ENCODE measurements around the gene CPZ.
"Not testable (repeated sequence)": the region's sequence is repeated elsewhere in the genome, so short reads cannot be mapped to it uniquely, and the experiment has no call there.

Gene CPZ

DNA sequence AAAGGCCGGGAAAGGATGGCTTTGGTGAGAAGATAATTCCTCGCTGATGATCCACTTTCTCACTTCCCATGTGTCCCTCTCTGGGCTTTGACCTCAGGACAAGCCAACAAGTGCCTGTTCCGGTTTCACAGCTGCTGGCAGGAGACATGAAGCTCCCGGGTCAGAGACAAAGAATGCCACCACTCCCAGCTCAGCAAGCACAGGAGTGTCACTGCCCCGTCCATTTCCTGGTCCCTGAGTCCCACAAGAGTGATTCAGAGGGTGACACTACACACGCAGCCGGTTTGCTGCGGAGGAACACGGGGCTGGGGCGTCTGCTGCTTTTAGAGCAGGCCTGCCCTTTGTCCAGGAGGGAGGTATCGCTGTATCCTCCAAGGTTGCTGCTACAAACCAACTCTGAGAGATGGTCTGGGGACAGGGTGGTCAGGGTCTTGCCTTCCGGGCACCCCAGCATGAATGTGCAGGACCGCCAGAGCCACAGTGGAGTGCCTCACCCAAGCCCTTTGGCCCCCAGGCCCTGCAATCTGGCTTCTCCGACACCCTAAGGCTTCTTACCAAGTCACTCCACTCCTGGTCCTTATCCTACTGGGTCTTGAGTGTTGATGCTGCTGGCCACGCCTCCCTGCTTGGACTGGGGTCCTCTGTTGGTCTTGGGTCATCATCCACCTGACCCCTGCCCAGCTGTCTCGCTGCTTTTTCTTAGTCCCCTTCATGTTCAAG, 49.5 kb downstream of the CPZ start:
- DNase-seq: no peak

DNA sequence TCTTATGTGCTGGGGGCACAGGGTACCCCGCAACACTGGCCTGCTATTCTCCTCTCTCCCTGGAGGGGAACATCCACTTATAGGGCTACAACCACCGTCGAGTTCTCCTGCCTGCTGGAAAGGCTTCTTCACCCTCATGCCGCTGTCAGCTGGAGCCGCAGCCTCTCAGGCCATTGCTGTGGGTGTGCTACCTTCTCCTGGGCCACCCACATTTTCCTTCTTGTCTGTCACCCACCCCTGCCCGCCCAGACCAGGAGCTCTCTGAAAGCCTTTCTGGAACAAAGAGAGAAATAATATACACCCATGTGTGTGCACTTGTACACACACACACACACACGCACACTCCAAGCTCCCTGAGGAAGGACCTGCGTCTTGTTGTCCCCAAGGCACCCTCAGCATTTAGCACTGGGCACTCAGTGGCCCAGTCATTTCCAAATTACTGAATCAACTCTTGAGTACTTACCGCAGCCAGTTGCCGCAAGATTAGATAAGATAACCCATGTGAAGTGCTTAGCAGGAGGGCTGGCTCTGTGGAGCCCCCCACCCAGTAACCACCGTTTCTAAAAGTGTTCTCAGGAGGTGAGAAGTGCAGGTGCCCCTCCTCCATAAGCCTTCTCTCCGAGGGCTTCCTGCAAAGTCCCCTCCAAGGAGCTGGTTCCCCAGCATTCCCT, 50.2 kb downstream of the CPZ start:
- DNase-seq: no peak

DNA sequence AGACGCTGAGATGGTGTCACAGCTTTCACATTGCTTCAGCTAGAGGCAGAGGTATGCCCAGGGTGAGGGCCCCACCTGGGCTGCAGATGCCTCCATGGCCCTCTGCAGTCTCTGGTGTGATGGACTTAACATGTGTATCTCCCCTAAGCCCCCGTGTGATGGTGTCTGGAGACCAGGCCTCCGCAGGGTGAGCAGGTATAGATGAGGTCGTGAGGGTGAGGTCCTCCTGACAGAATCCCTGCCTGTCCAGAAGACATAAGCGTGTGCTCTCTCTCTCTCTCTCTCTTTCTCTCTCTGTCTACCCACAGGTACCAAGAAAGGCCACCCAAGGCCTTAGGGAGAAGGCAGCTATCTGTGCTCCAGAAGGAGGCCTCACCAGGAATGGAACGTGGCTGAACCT, 50.9 kb downstream of the CPZ start:
- DNase-seq: no peak

DNA sequence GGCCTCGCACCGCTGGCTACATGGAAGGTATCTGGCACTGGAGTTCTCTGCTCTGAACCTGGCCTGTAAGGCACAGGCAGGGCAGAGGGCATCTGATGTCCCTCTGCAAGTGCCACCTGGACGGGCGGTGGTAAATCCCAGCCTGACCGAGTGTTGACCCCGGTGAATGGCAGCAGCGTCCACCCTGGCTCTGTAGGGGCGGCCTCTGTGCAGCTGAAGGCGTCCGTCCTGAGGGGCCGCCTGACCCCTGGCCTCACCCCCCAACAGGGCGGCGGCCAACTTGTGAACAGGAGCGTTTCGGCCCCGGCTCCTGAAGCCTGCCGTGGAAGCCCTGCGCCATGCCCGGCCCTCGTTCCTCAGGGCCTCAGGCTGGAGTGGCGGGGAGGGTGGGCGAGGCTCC, 51.4 kb downstream of the CPZ start:
- DNase-seq: no peak

DNA sequence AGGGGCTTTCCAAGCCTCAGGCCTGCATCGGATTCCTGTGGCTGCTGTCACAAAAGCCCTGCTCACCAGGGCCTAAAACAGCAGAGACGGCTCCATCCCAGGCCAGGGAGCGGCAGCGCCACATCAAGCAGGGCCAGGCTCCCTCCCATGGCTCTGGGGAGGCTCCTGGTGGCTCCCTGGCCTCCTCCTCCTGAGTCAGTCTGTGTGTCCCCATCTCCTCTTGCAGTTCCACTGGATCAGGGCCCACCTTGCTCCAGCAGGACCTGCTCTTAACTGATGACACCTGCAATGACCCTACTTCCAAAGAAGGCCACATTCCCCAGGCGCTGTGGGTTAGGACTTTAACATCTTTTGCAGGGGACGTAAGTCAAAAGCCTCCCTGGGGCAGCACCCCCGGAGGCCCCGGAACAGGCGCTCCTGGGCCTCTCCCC, 51.9 kb downstream of the CPZ start:
- DNase-seq: no peak

DNA sequence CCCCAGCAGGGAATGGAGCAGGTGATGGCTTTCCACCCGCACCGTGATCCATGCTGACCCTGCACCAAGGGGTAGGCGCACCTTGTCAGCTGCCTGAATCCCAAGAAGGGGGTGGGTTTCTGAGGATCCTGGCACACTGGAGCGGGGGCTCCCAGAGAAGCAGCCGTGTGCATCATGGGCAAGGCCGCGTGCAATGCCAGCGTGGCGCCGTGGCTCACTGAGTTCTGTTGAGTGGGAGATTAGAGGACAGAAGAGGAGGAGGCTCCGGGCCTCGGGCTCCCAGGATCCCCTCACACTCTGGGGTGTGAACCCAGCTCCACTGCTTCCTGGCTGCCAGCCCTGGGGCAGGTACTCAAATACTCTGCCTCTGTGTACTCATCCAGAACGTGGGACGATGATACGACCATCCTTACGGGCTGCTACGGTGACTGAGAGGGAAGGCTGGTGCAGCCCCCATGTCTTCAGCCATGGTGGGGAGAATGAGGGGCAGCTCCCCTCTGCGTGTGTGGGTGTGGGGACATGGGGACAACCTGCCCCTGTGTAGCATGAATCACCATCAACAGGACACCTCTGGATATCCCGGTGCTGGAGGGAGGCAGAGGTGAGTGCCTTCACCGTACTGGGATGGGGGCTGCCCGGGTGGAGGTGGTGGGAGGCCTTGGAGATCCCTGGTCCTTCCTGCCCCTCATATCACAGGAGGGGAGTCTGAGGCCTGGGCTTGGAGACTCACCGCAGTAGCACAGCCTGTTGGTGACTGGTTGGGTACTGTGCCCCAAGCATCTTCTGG, 52.6 kb downstream of the CPZ start:
- no peak for DNase-seq

DNA sequence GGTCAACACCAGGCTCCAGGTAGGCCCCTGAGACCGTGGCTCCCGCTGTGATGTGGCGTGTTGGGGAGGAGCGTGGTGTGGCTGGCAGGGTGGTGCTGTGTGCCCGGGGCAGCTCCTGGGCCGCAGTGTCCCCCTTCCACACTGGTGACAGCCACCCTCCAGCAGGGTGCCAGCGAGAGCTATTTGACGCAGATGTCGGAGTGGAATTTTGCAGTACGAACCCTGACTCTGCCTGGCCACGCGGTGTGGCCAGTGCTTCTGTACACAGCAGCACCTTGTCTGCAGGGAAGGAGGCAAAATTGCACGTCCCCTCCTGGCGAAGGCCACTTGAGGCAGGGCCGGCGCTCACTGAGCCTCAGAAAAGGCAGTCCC, 53.2 kb downstream of the CPZ start:
- no peak for DNase-seq

DNA sequence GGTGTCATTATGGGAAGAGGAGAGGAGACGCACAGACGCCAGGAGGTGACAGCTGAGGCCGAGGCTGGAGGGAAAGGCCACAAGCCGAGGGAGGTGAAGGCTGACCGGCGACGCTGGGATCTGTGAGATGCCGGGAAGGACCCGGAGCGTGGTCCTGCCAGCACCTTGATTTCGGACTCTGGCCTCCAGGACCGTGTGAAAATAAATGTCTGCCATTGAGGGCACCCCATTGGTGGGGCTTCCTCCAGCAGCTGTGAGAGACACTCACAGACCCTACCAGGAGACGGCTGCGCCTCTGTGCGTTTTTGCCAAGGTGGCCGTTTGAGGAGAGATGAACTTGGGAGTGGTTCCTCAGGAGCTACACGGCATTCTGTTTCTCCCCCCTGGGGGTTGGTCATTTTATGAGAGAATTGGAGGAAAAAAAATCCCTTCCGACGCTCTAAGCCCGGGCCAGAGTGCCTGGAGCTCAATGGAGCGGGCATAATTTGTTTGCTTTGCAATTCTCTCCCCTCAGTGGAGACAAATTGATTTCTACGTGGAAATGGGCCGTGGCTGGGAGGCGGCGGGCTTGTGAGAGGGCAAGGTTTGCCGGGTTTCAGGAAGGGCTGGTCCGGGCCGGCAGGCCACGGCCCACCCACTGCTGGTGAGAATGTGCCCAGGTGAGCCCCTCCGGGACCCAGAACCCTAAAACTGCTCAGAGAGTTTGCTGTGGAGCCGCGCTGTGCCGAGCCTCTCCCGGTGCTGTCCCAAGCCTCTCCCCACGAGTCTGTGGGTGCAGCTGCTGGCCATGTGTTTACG, 53.9 kb downstream of the CPZ start:
- DNase-seq: no peak

DNA sequence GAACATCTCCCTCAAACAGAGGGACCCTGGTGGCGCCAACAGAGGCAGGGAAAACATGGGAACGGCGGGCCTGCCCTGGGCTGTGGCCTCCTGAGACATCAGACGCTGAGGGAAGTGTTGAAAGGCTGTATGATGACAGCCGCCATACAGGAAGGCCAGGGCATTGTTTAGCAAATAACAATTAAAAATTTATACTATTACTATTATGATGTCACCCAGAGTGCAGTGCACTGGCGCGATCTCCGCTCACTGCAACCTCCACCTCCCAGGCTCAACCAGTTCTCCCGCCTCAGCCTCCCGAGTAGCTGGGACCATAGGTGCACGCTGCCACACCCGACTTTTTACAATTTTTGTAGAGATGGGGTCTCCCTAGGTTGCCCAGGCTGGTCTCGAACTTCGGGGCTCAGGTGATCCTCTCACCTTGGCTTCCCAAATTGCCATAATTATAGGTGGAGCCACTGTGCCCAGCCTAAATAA, 54.6 kb downstream of the CPZ start:
- DNase-seq: no peak

DNA sequence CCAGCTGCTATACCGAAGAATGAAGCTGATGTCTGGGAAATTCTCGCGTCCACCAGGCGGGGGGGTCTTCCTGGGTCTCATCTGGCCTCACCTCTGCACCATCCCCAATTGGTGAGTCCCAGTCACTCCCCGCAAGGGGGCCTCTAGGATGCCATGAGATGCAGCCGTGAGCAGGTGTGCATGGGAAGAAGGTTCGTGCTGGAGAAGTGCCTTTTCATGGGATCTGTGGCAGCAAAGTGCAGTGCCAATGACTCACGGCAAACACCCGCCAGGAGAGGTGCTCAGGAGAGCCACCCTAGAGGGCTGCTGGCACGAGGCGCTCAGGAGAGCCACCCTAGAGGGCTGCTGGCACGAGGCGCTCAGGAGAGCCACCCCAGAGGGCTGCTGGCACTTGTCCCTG, 55.1 kb downstream of the CPZ start:
- DNase-seq: no peak

DNA sequence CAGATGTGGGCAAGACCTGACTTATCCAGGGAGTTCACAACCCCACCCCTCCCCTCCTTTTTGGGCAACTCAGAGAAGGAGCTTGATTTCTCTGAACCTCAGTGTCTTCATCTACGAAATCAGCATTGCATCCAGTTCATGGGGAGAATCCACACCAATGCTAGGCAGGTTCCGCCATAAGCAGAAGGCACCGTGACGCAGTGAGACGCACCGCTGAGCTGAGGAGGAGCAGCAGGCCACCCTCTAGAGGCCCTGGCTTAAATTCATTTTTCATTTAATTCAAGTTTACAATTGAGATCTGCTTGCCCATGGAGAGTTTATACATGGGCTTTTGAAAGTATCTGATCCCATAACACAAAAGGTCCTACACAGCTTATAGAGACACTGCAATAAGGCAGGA, 55.7 kb downstream of the CPZ start:
- DNase-seq: no peak

DNA sequence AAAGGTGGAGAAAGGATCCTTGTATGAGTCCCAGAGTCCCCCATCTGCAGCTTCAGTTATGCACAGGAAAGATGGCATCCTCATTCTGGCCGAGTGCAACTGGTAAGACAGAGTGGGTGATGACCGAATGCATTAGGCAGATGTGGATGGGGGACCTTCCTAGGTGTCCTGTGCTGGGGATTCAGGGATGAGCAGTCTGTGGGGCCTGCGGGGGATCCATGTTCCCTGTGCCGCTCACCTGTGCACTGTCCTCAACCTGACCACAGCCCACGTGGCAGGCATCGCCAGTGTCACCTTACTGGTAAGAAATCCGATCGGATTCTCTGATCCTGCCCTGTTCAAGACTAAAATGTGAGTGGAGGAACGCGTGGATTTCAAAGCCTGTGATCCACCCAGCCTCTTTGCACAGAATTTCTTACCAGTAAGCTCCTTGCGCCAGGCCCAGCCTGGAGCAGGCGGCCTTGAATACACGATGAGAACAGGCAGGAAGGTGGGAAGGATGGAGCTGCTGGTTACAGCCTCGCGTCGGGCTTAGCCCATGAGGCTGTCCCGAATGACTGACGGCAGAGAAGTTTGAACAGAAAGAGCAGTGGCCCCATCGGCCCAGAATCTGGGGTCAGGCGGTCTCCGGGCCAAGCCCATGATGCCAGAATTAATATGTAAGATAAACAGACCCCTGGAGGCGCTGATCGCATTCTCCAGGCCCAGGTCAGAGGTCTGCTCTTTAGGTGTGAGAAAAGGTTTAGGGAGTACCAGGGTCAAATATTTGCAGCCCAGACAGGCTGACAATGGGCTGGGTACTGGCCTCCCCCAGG, 56.5 kb downstream of the CPZ start:
- DNase-seq: no peak

DNA sequence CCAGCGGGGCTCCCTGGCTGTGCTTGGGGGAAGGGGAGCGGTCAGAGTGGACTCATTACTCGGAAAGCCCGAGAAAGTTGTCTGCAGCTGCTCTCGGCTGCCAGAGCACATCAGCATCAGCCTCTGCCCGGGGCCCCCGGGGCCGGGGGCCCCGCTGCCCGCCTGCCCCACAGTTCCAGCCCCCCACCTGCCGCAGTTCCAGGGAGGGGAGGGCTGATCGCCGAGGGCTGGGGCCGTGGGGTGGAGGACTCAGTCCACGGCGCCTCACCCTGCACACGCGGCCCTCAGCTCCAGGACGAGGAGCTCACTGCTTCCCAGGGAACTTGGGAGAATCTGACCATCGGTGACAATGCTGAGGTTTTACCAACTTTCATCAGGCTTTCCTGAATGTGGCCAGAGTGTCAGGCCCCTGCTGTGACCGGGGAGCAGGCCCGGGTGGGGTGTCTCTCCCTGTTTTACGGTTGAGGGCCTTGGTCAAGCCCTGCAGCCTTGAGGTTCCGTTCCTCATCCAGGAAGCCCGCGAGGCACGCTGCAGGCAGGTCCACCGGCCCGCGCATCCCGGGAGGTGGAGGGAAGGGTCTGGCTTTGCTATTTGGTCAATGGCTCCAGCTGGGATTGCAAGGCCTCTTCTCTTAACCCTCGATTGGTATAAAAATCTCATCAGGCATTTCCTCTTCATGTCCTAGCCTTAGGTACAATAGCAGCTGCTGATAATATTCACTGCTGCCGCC, 57.2 kb downstream of the CPZ start:
- no peak for DNase-seq

DNA sequence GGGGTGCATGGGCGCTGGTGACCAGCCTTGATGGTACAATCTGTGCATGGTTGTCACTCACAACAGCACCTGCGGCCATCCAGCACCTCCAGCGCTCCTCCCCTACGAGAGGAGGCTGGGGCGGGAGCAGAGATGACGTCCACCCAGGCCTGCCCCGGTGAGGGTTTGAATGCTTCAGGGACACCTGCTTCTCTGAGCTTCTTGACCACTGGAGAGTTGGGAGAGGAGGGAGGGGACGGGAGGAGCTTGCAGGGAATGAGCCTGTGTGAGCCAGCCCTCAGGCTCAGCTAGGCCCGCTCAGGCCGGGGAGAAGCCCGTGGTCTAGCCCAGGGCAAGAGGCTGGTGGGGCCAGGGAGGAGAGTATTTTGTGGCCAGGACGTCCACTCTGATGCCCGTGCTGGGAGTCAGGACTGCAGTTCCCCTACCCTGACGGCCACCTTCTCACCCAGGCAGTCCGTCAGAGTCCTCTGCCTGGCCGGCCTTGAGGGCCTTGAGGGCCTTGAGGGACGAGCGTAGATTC, 59.2 kb downstream of the CPZ start:
- no peak for DNase-seq

DNA sequence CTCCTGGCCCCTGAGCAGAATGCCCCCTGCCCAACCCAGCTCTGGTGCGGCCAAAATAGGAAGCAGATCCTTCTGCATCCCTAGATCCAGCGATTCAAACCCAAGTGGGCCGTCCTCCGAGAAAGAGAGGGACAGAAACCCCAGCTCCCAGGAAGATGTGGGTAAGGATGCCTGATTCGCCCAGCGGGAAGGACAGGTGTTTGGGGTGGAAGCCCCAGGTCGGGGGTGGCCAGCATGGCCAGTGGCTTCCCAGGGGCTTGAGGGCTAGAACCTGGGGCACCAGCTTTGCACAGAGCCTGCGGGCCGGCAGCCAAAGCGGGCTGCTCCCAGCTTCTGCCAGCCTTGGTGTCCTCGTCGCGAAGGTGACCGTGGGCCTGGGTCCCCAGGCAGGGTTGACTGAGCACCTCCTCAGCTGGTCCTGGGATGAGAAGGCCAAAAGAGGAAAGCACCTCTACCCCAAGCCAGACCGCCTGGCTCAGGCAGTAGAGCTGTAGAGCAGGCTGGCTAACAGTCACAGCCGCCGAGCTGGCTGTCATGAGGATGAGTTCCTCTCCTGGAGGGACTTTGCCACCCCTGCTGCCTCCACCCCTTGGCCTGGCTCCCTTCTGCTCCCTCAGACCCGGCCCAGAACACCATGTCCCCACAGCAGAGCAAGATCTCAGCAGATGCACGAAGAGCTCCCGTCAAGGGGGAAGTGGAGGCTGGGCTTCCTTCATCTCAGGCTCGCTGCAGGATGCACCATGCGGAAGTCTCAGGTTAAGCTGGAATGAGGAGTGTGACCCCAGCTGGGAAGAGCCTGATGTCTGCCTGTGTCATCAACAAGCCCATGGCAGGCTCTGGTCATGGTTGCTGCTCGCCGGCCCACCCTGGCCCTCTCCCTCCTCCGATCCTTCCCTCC, 59.9 kb downstream of the CPZ start:
- DNase-seq: no peak

DNA sequence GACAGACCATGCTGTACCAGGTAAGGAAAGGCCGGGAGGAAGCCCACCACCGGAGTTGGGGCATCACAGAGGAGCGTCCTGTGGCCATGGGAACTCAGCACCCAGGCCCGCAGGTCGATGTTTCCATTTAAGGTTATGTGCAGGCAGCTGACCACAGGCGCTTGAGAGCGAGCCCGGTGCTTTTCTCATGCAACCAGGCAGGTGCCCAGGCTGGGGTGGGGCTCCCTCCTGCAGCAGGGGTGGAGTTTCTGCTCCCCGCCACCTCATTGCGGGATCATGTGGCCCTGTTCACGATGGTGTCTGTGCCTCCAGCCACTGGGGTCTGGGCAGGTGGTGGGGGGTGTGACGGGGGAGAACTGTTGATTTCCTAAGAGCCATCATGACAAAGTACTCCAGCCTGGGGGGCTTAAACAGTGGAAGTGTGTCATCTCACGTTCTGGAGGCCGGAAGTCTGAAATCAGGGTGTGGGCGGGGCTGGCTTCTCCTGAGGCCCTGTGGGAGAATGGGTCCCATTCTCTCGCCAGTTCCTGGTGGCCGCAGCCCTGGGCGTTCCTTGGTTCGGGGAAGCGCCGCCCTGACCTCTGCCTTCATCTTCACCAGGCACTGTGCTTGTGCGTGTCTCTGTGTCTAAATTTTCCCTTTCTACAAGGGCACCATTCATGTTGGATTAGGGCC, 60.9 kb downstream of the CPZ start:
- no peak for DNase-seq

DNA sequence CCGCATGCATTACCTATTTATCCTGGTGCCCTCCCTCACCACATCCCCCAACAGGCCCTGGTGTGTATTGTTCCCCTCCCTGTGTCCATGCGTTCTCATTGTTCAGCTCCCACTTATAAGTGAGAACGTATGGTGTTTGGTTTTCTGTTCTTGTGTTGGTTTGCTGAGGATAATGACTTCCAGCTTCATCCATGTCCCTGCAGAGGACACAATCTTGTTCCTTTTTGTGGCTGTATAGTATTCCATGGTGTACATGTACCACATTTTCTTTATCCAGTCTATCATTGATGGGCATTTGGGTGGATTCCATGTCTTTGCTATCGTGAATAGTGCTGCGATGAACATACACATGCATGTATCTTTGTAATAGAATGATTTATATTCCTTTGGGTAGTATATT, 61.6 kb downstream of the CPZ start:
- DNase-seq: not testable (repeated sequence)

DNA sequence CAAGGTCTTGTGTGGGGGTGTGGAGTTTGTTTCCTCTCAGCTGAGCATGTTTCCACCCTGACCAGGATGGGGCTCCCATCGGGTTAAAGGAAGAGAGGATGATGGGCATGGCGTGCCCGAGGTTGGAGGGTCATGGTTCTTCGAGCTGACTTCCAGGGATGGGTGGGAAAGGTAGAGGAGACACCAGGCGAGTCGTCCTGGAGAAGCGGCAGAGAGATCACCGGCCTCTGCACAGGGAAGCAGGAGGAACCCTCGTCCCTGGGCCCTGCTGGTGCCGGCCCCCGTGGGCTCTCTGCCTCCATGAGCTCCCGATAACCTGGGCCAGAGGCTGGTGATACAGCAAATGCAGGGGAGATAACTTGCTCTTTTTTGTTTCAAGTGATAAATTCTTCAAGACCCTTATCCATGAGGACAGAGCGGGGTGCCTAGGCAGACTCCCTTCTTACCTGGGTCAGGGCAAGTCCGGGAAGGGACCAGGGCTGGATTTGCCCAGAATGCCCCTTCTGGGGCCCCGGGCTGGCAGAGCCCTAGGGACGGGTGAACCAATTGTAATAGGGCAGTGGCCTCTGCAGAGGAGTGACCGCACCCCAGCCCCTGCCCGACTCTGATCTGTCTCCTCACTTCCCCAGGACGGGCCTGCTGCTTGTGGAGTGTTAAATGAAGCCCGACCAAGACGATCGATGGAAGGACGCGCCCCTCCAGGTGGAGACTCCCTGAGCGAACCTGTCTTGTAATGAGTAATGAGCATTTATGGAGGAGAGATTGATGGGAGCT, 63.0 kb downstream of the CPZ start:
- no peak for DNase-seq

DNA sequence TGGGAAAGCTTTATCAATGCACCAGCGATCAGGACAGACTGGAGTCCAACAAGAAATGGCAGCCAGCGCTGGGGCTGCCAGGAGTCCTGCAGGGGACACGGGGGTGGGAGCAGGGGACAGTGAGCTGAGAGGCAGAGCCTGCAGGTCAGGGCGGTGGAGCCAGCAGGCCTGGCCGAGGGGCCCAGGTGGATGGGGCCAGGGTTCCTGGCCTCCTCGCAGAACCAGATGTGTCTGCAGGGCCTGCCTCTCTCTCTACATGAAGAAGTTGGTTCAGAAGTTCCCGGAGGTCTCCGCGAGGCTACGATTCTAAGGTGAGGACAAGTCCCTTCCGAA, 63.6 kb downstream of the CPZ start:
- DNase-seq: no peak
